HEK293 (cell line): Measurements from ENCODE around the gene DBN1.

Source experiments
- CTCF ChIA-PET: fragments of 350-600 bp; formaldehyde crosslinking; extraction: SDS; loops from one replicate; lab custom pipeline; 2021; ENCODE audit warnings: antibody characterized with exemption; lab: Yijun Ruan, JAX
- POLR2A ChIA-PET: fragments of 300-600 bp; formaldehyde crosslinking; extraction: SDS; loops from one replicate; lab custom pipeline; 2020; ENCODE audit warnings: antibody characterized with exemption, inconsistent platforms; lab: Yijun Ruan, JAX
- H3K27ac ChIP-seq: fragments of 200-500 bp; sonication (Bioruptor generic); 2 replicates; pipeline ENCODE4 v1.5.1; 2014; ENCODE audit warnings: low read depth, low read length, control low read depth, inconsistent platforms; ENCODE audit errors: extremely low read depth
- H3K36me3 ChIP-seq, 2 experiments: fragments of 200-500 bp in 1 of 2; sonication (Bioruptor generic) in 1 of 2; 1 replicate in 1 of 2; 2 replicates in 1 of 2; pipeline ENCODE4 v1.5.1; 2014 to 2017; ENCODE audit warnings: inconsistent platforms in 2 of 2, low read length in 2 of 2; ENCODE audit not compliant: control insufficient read depth in 2 of 2, insufficient read depth in 1 of 2
- H3K4me1 ChIP-seq: fragments of 200-500 bp; sonication (Bioruptor generic); 2 replicates; pipeline ENCODE4 v1.5.1; 2014; ENCODE audit warnings: mild to moderate bottlenecking, low read length, inconsistent platforms; ENCODE audit not compliant: control insufficient read depth, insufficient read depth
- H3K4me3 ChIP-seq: 2 replicates; pipeline ENCODE4 v1.5.1; 2011; ENCODE audit warnings: low read depth, mild to moderate bottlenecking, control low read depth, low read length, moderate library complexity
- H3K9me3 ChIP-seq: fragments of 200-500 bp; sonication (Bioruptor generic); 2 replicates; pipeline ENCODE4 v1.5.1; 2014; ENCODE audit warnings: low read depth, low read length, inconsistent platforms; ENCODE audit not compliant: control insufficient read depth, insufficient read depth
- BCL11A ChIP-seq: fragments of 450-650 bp; formaldehyde crosslinking; IDR thresholded peaks from 2 replicates; pipeline ENCODE4 v1.5.1; 2016; ENCODE audit warnings: low read depth, missing biosample characterization, missing genetic modification characterization
- GFI1B ChIP-seq: fragments of 450-650 bp; formaldehyde crosslinking; IDR thresholded peaks from 2 replicates; pipeline ENCODE4 v1.5.1; 2016; ENCODE audit warnings: missing biosample characterization, missing genetic modification characterization
- GLIS1 ChIP-seq: fragments of 450-650 bp; formaldehyde crosslinking; IDR thresholded peaks from 2 replicates; pipeline ENCODE4 v1.5.1; 2016; ENCODE audit warnings: missing biosample characterization, missing genetic modification characterization
- PRDM2 ChIP-seq: fragments of 450-650 bp; formaldehyde crosslinking; IDR thresholded peaks from 2 replicates; pipeline ENCODE4 v1.5.1; 2016; ENCODE audit warnings: missing biosample characterization, missing genetic modification characterization, borderline replicate concordance
- REPIN1 ChIP-seq: fragments of 450-650 bp; formaldehyde crosslinking; IDR thresholded peaks from 2 replicates; pipeline ENCODE4 v1.5.1; 2017; ENCODE audit warnings: missing biosample characterization, missing genetic modification characterization, low read depth
- ZNF112 ChIP-seq: fragments of 450-650 bp; formaldehyde crosslinking; IDR thresholded peaks from 2 replicates; pipeline ENCODE4 v1.5.0; 2017; ENCODE audit warnings: missing biosample characterization, missing genetic modification characterization
- ZNF175 ChIP-seq: fragments of 450-650 bp; formaldehyde crosslinking; IDR thresholded peaks from 2 replicates; pipeline ENCODE4 v1.5.1; 2016; ENCODE audit warnings: missing biosample characterization, missing genetic modification characterization
- ZNF221 ChIP-seq: fragments of 450-650 bp; formaldehyde crosslinking; IDR thresholded peaks from 2 replicates; pipeline ENCODE4 v1.5.1; 2017; ENCODE audit warnings: missing biosample characterization, missing genetic modification characterization, borderline replicate concordance
- ZNF223 ChIP-seq: fragments of 450-650 bp; formaldehyde crosslinking; IDR thresholded peaks from 2 replicates; pipeline ENCODE4 v1.5.1; 2016; ENCODE audit warnings: missing biosample characterization, missing genetic modification characterization
- ZSCAN16 ChIP-seq: fragments of 450-650 bp; formaldehyde crosslinking; IDR thresholded peaks from 2 replicates; pipeline ENCODE4 v1.5.1; 2016; ENCODE audit warnings: missing biosample characterization, missing genetic modification characterization
- ZSCAN5A ChIP-seq: fragments of 450-650 bp; formaldehyde crosslinking; IDR thresholded peaks from 2 replicates; pipeline ENCODE4 v1.5.1; 2016; ENCODE audit warnings: missing biosample characterization, missing genetic modification characterization
- TF ChIP-seq, protein P1 (sequence below): fragments of 450-650 bp; formaldehyde crosslinking; IDR thresholded peaks from 2 replicates; pipeline ENCODE4 v1.5.1; 2016; ENCODE audit warnings: missing biosample characterization, missing genetic modification characterization
- TF ChIP-seq, protein P2 (sequence below): fragments of 450-650 bp; formaldehyde crosslinking; IDR thresholded peaks from 2 replicates; pipeline ENCODE4 v1.5.1; 2016; ENCODE audit warnings: missing biosample characterization, missing genetic modification characterization

DBN1 gene

GRCh38 chr5:177504086-177505056, 30.9 kb upstream of the DBN1 start:
- H3K4me1 ChIP-seq = no peaks in the 10 kb centered on the region
- no peak for TF ChIP-seq PRDM2 (tag by site-specific recombination)
- no peak for TF ChIP-seq ZSCAN5A (tag by site-specific recombination)
- no peak for TF ChIP-seq ZSCAN16 (tag by site-specific recombination)
- TF ChIP-seq ZNF221 = no peak
- TF ChIP-seq BCL11A = no peak
- no peak for TF ChIP-seq REPIN1 (tag by site-specific recombination)
- TF ChIP-seq ZNF223 (tag by site-specific recombination) = no peak
- TF ChIP-seq GLIS1 (tag by site-specific recombination) = no peak
- TF ChIP-seq ZNF175 (tag by site-specific recombination) = no peak
- no peak for TF ChIP-seq ZNF112 (tag by site-specific recombination)
- TF ChIP-seq, protein P1, sequence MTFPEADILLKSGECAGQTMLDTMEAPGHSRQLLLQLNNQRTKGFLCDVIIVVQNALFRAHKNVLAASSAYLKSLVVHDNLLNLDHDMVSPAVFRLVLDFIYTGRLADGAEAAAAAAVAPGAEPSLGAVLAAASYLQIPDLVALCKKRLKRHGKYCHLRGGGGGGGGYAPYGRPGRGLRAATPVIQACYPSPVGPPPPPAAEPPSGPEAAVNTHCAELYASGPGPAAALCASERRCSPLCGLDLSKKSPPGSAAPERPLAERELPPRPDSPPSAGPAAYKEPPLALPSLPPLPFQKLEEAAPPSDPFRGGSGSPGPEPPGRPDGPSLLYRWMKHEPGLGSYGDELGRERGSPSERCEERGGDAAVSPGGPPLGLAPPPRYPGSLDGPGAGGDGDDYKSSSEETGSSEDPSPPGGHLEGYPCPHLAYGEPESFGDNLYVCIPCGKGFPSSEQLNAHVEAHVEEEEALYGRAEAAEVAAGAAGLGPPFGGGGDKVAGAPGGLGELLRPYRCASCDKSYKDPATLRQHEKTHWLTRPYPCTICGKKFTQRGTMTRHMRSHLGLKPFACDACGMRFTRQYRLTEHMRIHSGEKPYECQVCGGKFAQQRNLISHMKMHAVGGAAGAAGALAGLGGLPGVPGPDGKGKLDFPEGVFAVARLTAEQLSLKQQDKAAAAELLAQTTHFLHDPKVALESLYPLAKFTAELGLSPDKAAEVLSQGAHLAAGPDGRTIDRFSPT = no peak
- no peak for TF ChIP-seq GFI1B (tag by site-specific recombination)
- TF ChIP-seq, protein P2, sequence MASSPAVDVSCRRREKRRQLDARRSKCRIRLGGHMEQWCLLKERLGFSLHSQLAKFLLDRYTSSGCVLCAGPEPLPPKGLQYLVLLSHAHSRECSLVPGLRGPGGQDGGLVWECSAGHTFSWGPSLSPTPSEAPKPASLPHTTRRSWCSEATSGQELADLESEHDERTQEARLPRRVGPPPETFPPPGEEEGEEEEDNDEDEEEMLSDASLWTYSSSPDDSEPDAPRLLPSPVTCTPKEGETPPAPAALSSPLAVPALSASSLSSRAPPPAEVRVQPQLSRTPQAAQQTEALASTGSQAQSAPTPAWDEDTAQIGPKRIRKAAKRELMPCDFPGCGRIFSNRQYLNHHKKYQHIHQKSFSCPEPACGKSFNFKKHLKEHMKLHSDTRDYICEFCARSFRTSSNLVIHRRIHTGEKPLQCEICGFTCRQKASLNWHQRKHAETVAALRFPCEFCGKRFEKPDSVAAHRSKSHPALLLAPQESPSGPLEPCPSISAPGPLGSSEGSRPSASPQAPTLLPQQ (tag by site-specific recombination) = no peak
- H3K27ac ChIP-seq = no peak overlapping the region
- CTCF ChIA-PET = interaction anchor here (0.5 to 1.7 kb wide), 6 partner anchors 13 to 558 kb away, joined by 3 to 6 read pairs (median 4); no protein-coding TSS in a partner anchor
- H3K36me3 ChIP-seq = peaks cover 0 to 10% of the 10 kb centered on the region in 2 experiments; a peak in 1 of 3 replicates
- H3K4me3 ChIP-seq = no peak overlapping the region
- no peaks in the 10 kb centered on the region for H3K9me3 ChIP-seq
- POLR2A ChIA-PET = interaction anchor here (0.5 to 1.3 kb wide), 4 partner anchors 10 to 713 kb away, joined by 3 read pairs; no protein-coding TSS in a partner anchor
